Heart left ventricle (tissue), 13 donors: ENCODE measurements around the gene SUMF2.

ENCODE experiments used
- POLR2A ChIP-seq, 2 donors: fragments of 450-650 bp; IDR thresholded peaks; one replicate each; pipeline ENCODE4 v1.6.1; 2017; ENCODE audit warnings: antibody characterized with exemption in 2 of 2, mild to moderate bottlenecking in 2 of 2, moderate library complexity in 2 of 2
- TF ChIP-seq, protein P1 (sequence below), 12 donors: fragments of 200-600 bp; sonication (generic) in 4 of 12; IDR thresholded peaks; one replicate each; pipeline versions ENCODE4 v1.5.0 to v1.8.0; 2018 to 2022; ENCODE audit warnings: antibody characterized with exemption in 12 of 12, mild to moderate bottlenecking in 5 of 12
- donor health status: ischemic (EF 13 %, LVEDD 7.1; RV severe dilation, severe dysfunction).
- donor health status: DM: no; HTN: yes; CAD: no.
- donor health status: DM: no; HTN: no; CAD: no.
- donor health status: ischemic (EF 25% LVEDD 6.9; RV normal size, moderate dysfunction).
- donor health status: ischemic (EF 25% LVEDD 5.7; RV mildly dilated, moderate dysfunction).
- donor health status: ischemic (EF 35%, LVEDD 5.7; RV mildly dilated, moderate dysfunction).
- donor health status: nonischemic (EF 11% LVEDD 7.7; RV severe dilation, severe dysfunction).
- donor health status: DM: yes; HTN: yes; CAD: no.
- donor health status: PGD.
- donor health status: ischemic (EF 29% LVEDD 5.4; RV normal size, mild dysfunction).
- donor health status: nonischemic (EF 23%, LVEDD 6.1; RV moderate dilation, normal function).

- TF ChIP-seq, protein P1, sequence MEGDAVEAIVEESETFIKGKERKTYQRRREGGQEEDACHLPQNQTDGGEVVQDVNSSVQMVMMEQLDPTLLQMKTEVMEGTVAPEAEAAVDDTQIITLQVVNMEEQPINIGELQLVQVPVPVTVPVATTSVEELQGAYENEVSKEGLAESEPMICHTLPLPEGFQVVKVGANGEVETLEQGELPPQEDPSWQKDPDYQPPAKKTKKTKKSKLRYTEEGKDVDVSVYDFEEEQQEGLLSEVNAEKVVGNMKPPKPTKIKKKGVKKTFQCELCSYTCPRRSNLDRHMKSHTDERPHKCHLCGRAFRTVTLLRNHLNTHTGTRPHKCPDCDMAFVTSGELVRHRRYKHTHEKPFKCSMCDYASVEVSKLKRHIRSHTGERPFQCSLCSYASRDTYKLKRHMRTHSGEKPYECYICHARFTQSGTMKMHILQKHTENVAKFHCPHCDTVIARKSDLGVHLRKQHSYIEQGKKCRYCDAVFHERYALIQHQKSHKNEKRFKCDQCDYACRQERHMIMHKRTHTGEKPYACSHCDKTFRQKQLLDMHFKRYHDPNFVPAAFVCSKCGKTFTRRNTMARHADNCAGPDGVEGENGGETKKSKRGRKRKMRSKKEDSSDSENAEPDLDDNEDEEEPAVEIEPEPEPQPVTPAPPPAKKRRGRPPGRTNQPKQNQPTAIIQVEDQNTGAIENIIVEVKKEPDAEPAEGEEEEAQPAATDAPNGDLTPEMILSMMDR (IDR thresholded peaks at IDR 0.05), result no peak
- no peak for TF ChIP-seq POLR2A (IDR thresholded peaks at IDR 0.05)
These were observed 46.5 kb downstream of the SUMF2 start for GRCh38 chr7:56110611-56111010.
